ENCODE results near the gene SLC27A4. TPM values are rescaled to one million over a fixed set of nuclear protein-coding genes. Genes with fewer than 3 reads are reported as not detected.

The SLC27A4 gene
- total RNA-seq, 1 donor from 2014 or later, result 27.2 TPM

DNA sequence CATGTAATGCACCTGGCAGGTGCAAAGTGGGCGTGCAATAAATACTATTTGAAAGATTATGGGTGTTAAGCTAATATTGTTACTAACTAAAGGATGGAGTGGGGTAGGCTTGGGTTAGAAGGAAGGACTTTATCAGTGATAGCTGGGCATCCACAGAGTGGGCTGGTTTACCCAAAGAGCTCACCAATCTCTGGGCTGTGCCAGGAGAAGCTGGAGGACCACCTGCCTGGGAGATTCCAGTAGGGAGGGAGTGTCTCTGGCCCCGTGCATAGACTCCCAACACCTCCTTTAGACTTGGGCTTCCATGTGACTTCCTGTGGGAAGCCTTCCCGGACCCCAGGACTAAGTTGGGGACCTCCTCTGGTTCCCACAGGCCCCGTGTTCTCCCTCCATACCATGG, 25.2 kb downstream of the SLC27A4 start:
- DNase-seq (ENCODE audit: low read depth, low spot score), result no peak

GRCh38 chr9:128369024-128369706, 28.8 kb downstream of the SLC27A4 start:
- no peak for DNase-seq (ENCODE audit: low read depth, low spot score)

DNA sequence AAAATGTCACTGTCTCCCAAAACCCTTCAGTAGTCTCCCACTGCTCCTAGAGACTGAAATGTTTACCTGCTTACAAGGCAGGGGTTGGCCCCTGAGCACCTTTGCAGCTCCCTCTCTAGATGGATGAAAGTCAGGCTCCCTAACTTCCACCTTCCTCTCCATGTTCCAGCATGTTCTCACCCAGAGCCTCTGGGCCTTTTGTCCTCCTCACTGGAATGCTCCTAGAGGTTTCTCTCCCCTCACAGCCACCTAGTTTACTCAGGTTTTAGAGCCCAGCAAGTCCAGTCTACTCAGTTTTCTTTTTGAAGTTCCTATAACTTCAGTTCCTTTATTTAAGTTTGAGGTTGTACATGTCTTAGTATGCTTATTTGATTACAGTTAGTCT, 30.0 kb downstream of the SLC27A4 start:
- no peak for DNase-seq (ENCODE audit: low read depth, low spot score)

GRCh38 chr9:128370752-128371629, 30.7 kb downstream of the SLC27A4 start, which contains the start of gene URM1:
Gene URM1, plus strand, starts transcription at chr9:128371374. Its CDS starts 7 bp downstream, at chr9:128371381.
- peak; percentile 86 for DNase-seq (ENCODE audit: low read depth, low spot score)

GRCh38 chr9:128371630-128372117, 31.3 kb downstream of the SLC27A4 start:
- DNase-seq (ENCODE audit: low read depth, low spot score), result no peak

- DNase-seq (ENCODE audit: low read depth, low spot score), result no peak
These were observed 31.9 kb downstream of the SLC27A4 start for GRCh38 chr9:128372188-128372641.

- no peak for DNase-seq (ENCODE audit: low read depth, low spot score)
These were observed 32.5 kb downstream of the SLC27A4 start for GRCh38 chr9:128372784-128373183.

- DNase-seq (ENCODE audit: low read depth, low spot score), result no peak
These were observed 33.9 kb downstream of the SLC27A4 start for GRCh38 chr9:128374221-128374675.

DNA sequence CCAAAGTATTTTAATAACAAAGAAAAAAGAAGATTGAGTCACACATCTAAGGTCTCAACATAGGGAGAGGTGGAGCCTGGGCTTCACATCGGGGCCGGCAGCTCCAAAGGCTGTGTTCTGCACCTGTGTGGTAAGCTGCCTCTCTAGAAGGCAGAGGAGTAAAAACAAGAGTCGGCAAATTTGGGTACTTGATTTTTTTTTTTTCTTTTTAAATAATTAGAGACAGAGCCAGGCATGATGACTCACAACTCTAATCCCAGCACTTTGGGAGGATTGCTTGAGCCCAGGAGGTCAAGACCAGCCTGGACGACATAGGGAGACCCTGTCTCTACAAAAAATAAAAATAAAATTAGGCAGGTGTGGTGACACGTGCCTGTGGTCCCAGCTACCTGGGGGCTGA, 35.5 kb downstream of the SLC27A4 start:
- no peak for DNase-seq (ENCODE audit: low read depth, low spot score)

GRCh38 chr9:128382261-128382660, 41.9 kb downstream of the SLC27A4 start:
- no peak for DNase-seq (ENCODE audit: low read depth, low spot score)

- DNase-seq (ENCODE audit: low read depth, low spot score), result no peak
These were observed 42.9 kb downstream of the SLC27A4 start for GRCh38 chr9:128383007-128383753.

GRCh38 chr9:128383791-128384190, 43.5 kb downstream of the SLC27A4 start:
- no peak for DNase-seq (ENCODE audit: low read depth, low spot score)

DNA sequence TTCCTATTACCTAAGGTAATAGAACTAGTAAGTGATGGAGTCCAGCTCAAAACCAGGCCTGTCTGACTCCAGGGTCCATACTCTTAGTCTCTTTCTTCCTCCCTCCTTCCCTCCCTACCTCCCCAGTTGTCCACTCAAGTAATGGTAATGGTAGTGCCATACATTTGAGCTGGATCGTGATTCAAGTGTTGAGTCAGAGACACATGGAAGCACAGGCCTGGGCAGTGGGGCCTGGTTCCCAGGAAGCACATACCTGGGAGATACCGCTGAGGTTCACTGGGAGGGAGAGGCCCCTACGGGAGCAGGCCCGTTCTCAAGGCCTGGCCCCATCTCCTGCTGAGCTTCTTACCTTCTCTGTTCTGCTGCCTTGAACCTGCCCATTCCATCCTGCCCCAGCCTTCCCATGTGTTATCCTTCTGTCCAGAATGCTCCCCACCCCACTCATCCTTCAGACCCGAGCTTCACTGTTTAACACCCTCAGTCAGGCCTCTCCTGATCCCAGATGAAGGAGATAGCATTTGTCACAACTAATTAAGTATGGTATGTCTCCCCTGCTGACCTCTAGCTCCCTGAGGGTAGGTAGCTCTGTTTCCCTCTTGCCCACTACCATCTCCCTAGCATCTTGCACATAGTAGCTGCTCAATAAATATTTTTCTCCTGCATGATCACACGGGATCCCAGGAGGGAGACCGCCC, 44.6 kb downstream of the SLC27A4 start:
- DNase-seq (ENCODE audit: low read depth, low spot score), result no peak

DNA sequence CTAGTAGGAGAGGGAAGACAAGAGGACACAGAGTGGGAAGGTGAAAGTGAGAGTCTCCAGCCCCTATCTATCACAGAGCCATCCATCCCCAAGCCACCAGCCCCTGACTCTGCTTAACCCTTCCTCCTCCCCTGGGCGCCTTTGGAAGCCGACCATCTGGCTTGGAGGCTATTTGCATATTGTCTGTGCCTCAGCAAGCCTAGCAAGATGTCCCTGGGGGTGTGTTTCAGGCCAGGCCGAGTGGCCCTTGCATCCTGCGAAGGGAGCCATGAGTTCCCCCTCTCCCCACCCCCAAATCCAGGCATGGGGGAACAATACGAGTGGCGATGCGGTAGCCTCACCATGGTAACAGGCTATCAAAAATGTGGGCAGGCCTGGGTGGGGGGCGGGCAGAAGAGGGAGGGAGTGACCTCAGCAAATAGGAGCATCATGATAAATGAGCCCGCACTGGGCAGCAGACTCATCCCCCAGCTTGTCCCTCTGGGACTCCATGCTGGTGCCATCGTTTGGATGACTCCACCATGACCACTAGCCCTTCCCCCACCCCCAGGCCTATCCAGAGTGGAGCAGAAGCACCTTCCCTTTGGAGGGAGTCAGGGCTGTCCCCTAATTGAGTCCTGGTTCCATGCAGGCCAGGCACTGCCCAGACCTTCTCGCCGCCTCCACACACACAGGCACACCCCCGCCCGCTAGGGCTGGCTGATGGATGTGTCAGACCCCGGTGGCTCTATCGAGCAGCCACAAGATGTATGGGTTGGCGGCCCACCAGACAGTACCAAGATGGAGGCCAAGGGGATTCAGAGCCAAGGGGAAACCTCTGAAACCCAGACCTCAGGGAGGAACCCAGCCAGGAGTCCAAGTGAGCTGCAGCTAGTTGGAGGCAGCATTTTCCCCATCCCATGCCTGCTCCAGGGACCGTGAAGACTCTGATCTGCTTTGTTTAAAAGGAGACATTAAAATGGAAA, 45.5 kb downstream of the SLC27A4 start:
- DNase-seq (ENCODE audit: low read depth, low spot score), result no peak

DNA sequence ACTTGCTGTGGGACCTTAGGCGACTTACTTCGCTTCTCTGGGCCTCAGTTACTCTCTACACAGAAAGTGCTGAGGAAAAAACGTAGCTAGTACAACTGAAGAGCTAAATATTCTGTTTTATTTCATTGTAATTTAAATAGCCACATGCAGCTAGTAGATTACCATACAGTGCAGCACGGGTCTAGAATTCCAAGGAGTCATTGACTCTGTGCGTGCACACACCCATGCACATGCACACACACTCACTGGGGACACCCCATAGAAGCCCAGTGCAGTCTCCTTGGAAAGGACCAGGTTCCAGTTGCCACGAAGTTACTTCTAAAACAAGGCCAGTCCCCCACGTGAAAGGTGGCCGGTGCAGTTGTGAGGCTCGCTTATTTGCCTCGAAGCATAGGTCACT, 47.8 kb downstream of the SLC27A4 start:
- no peak for DNase-seq (ENCODE audit: low read depth, low spot score)

GRCh38 chr9:128389395-128390149, 49.2 kb downstream of the SLC27A4 start:
- no peak for DNase-seq (ENCODE audit: low read depth, low spot score)

DNA sequence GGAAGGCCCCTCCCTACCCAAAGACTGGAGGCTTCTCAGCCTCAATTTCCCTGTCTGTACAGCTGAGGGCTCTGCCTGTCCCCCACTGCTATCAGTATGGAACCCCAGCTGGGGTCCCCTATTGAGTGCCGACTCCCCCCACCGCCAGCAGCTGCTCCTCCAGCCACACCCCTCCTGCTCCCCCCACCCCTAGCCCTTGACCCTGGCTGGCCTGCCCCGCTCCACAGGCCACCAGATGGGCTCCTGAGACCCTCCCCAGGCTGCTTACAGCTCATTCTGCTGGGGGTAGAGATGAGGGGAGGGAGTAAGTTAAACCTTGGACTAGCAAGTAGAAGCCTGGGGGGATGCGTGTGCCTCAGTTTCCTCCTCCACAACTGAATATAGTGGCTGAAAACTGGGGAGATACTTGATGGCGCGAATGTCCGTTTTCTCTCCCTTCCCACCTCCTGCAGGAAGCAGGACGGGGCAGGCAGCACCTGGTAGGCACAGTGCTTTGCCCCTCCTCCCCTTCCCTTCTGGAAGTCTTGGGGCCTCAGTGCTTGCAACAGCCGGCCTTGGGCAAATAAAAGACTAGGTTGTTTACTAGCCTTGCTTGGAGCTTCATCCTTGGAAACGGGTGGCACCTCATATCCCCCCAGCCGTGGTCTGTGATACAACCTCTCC, 50.0 kb downstream of the SLC27A4 start:
- DNase-seq (ENCODE audit: low read depth, low spot score), result no peak

All from pulmonary artery endothelial cell (primary cell).